Measurements from ENCODE around the gene PPP2R5D. TPM values are rescaled to one million over a fixed set of nuclear protein-coding genes. Genes with fewer than 3 reads are reported as not detected.

Gene PPP2R5D
- total and polyA plus RNA-seq, 9 of the 15 experiments (the other 6 are each of a cell fraction or from before 2014, with no cell fraction given) = 1.3 to 96.1 (median 38.4) TPM

DNA sequence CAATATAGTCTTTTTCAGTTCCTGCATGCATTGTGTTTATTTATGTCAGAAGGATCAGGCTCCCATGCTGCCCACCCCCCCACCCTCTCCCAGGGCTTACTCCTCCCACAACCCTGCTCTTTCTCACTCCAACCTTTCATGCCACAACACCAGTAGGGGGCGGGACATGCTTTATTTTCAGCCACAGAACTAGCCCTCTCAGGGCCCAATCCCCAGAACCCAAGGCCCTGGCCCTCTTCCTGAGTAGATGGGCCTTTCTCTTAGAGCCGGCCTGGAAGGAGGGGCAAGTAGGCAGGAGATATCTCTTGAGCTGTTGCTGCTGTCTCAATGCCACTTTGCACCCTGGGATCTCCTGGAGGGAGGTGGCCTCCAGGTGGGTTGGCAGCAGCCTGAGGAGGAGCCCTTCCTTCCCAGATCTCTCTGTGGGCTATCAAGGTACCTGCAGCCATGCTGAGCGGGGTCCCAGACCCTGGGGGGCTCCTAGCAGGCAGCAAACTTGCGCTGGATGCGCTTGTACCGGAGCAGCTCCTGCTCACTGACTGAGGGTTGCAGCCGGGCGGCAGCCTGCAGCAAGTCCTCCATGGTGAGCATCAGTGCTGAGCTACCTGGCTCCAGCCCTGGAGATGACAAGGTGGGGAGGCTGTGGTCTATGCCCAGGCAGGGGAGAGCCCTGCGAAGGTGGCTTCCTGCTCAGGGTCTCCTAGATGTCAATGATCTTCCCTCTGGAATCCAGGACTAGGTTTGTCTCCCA is 20.3 kb upstream of the PPP2R5D start (continued):
- TF ChIP-seq, protein P1, sequence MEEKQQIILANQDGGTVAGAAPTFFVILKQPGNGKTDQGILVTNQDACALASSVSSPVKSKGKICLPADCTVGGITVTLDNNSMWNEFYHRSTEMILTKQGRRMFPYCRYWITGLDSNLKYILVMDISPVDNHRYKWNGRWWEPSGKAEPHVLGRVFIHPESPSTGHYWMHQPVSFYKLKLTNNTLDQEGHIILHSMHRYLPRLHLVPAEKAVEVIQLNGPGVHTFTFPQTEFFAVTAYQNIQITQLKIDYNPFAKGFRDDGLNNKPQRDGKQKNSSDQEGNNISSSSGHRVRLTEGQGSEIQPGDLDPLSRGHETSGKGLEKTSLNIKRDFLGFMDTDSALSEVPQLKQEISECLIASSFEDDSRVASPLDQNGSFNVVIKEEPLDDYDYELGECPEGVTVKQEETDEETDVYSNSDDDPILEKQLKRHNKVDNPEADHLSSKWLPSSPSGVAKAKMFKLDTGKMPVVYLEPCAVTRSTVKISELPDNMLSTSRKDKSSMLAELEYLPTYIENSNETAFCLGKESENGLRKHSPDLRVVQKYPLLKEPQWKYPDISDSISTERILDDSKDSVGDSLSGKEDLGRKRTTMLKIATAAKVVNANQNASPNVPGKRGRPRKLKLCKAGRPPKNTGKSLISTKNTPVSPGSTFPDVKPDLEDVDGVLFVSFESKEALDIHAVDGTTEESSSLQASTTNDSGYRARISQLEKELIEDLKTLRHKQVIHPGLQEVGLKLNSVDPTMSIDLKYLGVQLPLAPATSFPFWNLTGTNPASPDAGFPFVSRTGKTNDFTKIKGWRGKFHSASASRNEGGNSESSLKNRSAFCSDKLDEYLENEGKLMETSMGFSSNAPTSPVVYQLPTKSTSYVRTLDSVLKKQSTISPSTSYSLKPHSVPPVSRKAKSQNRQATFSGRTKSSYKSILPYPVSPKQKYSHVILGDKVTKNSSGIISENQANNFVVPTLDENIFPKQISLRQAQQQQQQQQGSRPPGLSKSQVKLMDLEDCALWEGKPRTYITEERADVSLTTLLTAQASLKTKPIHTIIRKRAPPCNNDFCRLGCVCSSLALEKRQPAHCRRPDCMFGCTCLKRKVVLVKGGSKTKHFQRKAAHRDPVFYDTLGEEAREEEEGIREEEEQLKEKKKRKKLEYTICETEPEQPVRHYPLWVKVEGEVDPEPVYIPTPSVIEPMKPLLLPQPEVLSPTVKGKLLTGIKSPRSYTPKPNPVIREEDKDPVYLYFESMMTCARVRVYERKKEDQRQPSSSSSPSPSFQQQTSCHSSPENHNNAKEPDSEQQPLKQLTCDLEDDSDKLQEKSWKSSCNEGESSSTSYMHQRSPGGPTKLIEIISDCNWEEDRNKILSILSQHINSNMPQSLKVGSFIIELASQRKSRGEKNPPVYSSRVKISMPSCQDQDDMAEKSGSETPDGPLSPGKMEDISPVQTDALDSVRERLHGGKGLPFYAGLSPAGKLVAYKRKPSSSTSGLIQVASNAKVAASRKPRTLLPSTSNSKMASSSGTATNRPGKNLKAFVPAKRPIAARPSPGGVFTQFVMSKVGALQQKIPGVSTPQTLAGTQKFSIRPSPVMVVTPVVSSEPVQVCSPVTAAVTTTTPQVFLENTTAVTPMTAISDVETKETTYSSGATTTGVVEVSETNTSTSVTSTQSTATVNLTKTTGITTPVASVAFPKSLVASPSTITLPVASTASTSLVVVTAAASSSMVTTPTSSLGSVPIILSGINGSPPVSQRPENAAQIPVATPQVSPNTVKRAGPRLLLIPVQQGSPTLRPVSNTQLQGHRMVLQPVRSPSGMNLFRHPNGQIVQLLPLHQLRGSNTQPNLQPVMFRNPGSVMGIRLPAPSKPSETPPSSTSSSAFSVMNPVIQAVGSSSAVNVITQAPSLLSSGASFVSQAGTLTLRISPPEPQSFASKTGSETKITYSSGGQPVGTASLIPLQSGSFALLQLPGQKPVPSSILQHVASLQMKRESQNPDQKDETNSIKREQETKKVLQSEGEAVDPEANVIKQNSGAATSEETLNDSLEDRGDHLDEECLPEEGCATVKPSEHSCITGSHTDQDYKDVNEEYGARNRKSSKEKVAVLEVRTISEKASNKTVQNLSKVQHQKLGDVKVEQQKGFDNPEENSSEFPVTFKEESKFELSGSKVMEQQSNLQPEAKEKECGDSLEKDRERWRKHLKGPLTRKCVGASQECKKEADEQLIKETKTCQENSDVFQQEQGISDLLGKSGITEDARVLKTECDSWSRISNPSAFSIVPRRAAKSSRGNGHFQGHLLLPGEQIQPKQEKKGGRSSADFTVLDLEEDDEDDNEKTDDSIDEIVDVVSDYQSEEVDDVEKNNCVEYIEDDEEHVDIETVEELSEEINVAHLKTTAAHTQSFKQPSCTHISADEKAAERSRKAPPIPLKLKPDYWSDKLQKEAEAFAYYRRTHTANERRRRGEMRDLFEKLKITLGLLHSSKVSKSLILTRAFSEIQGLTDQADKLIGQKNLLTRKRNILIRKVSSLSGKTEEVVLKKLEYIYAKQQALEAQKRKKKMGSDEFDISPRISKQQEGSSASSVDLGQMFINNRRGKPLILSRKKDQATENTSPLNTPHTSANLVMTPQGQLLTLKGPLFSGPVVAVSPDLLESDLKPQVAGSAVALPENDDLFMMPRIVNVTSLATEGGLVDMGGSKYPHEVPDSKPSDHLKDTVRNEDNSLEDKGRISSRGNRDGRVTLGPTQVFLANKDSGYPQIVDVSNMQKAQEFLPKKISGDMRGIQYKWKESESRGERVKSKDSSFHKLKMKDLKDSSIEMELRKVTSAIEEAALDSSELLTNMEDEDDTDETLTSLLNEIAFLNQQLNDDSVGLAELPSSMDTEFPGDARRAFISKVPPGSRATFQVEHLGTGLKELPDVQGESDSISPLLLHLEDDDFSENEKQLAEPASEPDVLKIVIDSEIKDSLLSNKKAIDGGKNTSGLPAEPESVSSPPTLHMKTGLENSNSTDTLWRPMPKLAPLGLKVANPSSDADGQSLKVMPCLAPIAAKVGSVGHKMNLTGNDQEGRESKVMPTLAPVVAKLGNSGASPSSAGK (IDR thresholded peaks at IDR 0.05) = no peak
- TF ChIP-seq, protein P2, sequence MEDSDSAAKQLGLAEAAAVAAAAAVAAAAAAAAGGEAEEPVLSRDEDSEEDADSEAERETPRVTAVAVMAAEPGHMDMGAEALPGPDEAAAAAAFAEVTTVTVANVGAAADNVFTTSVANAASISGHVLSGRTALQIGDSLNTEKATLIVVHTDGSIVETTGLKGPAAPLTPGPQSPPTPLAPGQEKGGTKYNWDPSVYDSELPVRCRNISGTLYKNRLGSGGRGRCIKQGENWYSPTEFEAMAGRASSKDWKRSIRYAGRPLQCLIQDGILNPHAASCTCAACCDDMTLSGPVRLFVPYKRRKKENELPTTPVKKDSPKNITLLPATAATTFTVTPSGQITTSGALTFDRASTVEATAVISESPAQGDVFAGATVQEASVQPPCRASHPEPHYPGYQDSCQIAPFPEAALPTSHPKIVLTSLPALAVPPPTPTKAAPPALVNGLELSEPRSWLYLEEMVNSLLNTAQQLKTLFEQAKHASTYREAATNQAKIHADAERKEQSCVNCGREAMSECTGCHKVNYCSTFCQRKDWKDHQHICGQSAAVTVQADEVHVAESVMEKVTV (CRISPR knock-in tag; IDR thresholded peaks at IDR 0.05) = peak; percentile 51; the same call in 1 of the 2 replicates
- TF ChIP-seq, protein P3, sequence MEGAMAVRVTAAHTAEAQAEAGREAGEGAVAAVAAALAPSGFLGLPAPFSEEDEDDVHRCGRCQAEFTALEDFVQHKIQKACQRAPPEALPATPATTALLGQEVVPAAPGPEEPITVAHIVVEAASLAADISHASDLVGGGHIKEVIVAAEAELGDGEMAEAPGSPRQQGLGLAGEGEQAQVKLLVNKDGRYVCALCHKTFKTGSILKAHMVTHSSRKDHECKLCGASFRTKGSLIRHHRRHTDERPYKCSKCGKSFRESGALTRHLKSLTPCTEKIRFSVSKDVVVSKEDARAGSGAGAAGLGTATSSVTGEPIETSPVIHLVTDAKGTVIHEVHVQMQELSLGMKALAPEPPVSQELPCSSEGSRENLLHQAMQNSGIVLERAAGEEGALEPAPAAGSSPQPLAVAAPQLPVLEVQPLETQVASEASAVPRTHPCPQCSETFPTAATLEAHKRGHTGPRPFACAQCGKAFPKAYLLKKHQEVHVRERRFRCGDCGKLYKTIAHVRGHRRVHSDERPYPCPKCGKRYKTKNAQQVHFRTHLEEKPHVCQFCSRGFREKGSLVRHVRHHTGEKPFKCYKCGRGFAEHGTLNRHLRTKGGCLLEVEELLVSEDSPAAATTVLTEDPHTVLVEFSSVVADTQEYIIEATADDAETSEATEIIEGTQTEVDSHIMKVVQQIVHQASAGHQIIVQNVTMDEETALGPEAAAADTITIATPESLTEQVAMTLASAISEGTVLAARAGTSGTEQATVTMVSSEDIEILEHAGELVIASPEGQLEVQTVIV (CRISPR knock-in tag; IDR thresholded peaks at IDR 0.05; ENCODE audit: borderline replicate concordance) = no peak
- TF ChIP-seq MAFG (tag; conservative IDR thresholded peaks at IDR 0.05) = no peak
- TF ChIP-seq, protein P4, sequence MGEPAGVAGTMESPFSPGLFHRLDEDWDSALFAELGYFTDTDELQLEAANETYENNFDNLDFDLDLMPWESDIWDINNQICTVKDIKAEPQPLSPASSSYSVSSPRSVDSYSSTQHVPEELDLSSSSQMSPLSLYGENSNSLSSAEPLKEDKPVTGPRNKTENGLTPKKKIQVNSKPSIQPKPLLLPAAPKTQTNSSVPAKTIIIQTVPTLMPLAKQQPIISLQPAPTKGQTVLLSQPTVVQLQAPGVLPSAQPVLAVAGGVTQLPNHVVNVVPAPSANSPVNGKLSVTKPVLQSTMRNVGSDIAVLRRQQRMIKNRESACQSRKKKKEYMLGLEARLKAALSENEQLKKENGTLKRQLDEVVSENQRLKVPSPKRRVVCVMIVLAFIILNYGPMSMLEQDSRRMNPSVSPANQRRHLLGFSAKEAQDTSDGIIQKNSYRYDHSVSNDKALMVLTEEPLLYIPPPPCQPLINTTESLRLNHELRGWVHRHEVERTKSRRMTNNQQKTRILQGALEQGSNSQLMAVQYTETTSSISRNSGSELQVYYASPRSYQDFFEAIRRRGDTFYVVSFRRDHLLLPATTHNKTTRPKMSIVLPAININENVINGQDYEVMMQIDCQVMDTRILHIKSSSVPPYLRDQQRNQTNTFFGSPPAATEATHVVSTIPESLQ (CRISPR knock-in tag; IDR thresholded peaks at IDR 0.05) = no peak

Data from K562 (cell line).